WERI-Rb-1 (cell line): ENCODE measurements around the gene HTT.

Experiments used
- DNase-seq: peaks from one replicate; pipeline ENCODE4 v3.0.0-alpha.2; 2020
- H3K27ac ChIP-seq: fragments of 250-450 bp; sonication (Bioruptor Pico); 2 replicates; pipeline ENCODE4 v1.5.1; 2020; ENCODE audit warnings: mild to moderate bottlenecking, moderate library complexity
- H3K27me3 ChIP-seq: fragments of 250-450 bp; sonication (Bioruptor Pico); 2 replicates; pipeline ENCODE4 v1.5.1; 2021; ENCODE audit warnings: mild to moderate bottlenecking, low read depth, moderate library complexity; ENCODE audit not compliant: insufficient read depth, severe bottlenecking
- H3K36me3 ChIP-seq: fragments of 250-450 bp; sonication (Bioruptor Pico); 2 replicates; pipeline ENCODE4 v1.5.1; 2020; ENCODE audit warnings: mild to moderate bottlenecking, moderate library complexity
- H3K4me3 ChIP-seq: 2 replicates; pipeline ENCODE4 v1.5.1; 2011; ENCODE audit warnings: low read depth, mild to moderate bottlenecking, control low read depth, low read length
- H3K9me3 ChIP-seq: fragments of 250-450 bp; sonication (Bioruptor Pico); 2 replicates; pipeline ENCODE4 v1.5.1; 2021; ENCODE audit warnings: mild to moderate bottlenecking, moderate library complexity; ENCODE audit not compliant: severe bottlenecking
- TF ChIP-seq, protein P1 (sequence below): IDR thresholded peaks from 2 replicates; pipeline ENCODE4 v1.5.1; 2011; ENCODE audit warnings: low read depth, mild to moderate bottlenecking, control low read depth, inconsistent platforms, low read length

Gene HTT

DNA sequence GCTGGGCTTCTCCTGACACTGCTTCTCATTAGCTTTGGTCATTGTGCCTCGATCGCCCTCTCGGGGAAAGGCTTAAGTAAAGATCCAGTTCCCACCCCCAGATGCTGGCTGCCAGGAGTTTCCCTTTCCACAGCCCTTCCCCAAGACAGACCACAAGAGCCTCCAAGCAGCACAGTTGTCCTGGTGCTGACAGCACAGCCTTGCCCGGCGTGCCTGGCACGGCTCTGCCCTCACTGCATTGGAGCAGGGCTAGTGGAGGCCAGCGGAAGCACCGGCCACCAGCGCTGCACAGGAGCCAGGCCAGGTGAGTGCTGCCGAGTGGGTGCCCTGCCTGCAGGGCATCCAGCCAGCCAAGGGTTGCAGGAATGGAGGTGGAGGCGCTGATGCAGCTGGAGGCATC lies 164.8 kb downstream of the HTT start:
- no peaks in the 10 kb centered on the region for H3K27me3 ChIP-seq
- TF ChIP-seq, protein P1, sequence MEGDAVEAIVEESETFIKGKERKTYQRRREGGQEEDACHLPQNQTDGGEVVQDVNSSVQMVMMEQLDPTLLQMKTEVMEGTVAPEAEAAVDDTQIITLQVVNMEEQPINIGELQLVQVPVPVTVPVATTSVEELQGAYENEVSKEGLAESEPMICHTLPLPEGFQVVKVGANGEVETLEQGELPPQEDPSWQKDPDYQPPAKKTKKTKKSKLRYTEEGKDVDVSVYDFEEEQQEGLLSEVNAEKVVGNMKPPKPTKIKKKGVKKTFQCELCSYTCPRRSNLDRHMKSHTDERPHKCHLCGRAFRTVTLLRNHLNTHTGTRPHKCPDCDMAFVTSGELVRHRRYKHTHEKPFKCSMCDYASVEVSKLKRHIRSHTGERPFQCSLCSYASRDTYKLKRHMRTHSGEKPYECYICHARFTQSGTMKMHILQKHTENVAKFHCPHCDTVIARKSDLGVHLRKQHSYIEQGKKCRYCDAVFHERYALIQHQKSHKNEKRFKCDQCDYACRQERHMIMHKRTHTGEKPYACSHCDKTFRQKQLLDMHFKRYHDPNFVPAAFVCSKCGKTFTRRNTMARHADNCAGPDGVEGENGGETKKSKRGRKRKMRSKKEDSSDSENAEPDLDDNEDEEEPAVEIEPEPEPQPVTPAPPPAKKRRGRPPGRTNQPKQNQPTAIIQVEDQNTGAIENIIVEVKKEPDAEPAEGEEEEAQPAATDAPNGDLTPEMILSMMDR, result no peak

DNA sequence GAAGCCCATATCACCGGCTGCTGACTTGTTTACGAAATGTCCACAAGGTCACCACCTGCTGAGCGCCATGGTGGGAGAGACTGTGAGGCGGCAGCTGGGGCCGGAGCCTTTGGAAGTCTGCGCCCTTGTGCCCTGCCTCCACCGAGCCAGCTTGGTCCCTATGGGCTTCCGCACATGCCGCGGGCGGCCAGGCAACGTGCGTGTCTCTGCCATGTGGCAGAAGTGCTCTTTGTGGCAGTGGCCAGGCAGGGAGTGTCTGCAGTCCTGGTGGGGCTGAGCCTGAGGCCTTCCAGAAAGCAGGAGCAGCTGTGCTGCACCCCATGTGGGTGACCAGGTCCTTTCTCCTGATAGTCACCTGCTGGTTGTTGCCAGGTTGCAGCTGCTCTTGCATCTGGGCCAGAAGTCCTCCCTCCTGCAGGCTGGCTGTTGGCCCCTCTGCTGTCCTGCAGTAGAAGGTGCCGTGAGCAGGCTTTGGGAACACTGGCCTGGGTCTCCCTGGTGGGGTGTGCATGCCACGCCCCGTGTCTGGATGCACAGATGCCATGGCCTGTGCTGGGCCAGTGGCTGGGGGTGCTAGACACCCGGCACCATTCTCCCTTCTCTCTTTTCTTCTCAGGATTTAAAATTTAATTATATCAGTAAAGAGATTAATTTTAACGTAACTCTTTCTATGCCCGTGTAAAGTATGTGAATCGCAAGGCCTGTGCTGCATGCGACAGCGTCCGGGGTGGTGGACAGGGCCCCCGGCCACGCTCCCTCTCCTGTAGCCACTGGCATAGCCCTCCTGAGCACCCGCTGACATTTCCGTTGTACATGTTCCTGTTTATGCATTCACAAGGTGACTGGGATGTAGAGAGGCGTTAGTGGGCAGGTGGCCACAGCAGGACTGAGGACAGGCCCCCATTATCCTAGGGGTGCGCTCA lies 165.8 kb downstream of the HTT start:
- H3K36me3 ChIP-seq, result peaks cover 51% of the 10 kb centered on the region
- H3K27ac ChIP-seq, result no peak overlapping the region
- H3K4me3 ChIP-seq, result no peak overlapping the region
- DNase-seq, result no peak
- TF ChIP-seq, protein P1, result no peak
- no peaks in the 10 kb centered on the region for H3K9me3 ChIP-seq
- H3K27me3 ChIP-seq, result no peaks in the 10 kb centered on the region

More for the DNA sequence above, 164.8 kb downstream of the HTT start:
- peaks cover 55% of the 10 kb centered on the region for H3K36me3 ChIP-seq
- H3K9me3 ChIP-seq, result no peaks in the 10 kb centered on the region
- no peak for DNase-seq
- no peak overlapping the region for H3K27ac ChIP-seq
- no peak overlapping the region for H3K4me3 ChIP-seq

DNA sequence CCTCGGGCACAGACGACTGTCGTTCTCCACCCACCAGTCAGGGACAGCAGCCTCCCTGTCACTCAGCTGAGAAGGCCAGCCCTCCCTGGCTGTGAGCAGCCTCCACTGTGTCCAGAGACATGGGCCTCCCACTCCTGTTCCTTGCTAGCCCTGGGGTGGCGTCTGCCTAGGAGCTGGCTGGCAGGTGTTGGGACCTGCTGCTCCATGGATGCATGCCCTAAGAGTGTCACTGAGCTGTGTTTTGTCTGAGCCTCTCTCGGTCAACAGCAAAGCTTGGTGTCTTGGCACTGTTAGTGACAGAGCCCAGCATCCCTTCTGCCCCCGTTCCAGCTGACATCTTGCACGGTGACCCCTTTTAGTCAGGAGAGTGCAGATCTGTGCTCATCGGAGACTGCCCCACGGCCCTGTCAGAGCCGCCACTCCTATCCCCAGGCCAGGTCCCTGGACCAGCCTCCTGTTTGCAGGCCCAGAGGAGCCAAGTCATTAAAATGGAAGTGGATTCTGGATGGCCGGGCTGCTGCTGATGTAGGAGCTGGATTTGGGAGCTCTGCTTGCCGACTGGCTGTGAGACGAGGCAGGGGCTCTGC lies 166.5 kb downstream of the HTT start:
- no peak for DNase-seq
- Histone ChIP-seq H3K27me3 (no peaks in the 10 kb centered on the region), H3K9me3 (no peaks in the 10 kb centered on the region), H3K27ac (no peak overlapping the region), H3K4me3 (no peak overlapping the region), H3K36me3 (peaks cover 43% of the 10 kb centered on the region)
- TF ChIP-seq, protein P1, result no peak

DNA sequence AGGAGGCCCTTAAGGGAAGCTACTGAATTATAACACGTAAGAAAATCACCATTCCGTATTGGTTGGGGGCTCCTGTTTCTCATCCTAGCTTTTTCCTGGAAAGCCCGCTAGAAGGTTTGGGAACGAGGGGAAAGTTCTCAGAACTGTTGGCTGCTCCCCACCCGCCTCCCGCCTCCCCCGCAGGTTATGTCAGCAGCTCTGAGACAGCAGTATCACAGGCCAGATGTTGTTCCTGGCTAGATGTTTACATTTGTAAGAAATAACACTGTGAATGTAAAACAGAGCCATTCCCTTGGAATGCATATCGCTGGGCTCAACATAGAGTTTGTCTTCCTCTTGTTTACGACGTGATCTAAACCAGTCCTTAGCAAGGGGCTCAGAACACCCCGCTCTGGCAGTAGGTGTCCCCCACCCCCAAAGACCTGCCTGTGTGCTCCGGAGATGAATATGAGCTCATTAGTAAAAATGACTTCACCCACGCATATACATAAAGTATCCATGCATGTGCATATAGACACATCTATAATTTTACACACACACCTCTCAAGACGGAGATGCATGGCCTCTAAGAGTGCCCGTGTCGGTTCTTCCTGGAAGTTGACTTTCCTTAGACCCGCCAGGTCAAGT lies 167.5 kb downstream of the HTT start:
- Histone ChIP-seq H3K36me3 (peaks cover 40% of the 10 kb centered on the region), H3K4me3 (no peak overlapping the region), H3K9me3 (no peaks in the 10 kb centered on the region), H3K27me3 (no peaks in the 10 kb centered on the region), H3K27ac (no peak overlapping the region)
- no peak for DNase-seq
- TF ChIP-seq, protein P1, result no peak

DNA sequence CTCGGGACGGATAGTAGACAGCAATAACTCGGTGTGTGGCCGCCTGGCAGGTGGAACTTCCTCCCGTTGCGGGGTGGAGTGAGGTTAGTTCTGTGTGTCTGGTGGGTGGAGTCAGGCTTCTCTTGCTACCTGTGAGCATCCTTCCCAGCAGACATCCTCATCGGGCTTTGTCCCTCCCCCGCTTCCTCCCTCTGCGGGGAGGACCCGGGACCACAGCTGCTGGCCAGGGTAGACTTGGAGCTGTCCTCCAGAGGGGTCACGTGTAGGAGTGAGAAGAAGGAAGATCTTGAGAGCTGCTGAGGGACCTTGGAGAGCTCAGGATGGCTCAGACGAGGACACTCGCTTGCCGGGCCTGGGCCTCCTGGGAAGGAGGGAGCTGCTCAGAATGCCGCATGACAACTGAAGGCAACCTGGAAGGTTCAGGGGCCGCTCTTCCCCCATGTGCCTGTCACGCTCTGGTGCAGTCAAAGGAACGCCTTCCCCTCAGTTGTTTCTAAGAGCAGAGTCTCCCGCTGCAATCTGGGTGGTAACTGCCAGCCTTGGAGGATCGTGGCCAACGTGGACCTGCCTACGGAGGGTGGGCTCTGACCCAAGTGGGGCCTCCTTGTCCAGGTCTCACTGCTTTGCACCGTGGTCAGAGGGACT lies 168.8 kb downstream of the HTT start:
- Histone ChIP-seq H3K36me3 (peaks cover 30% of the 10 kb centered on the region), H3K9me3 (no peaks in the 10 kb centered on the region), H3K27ac (no peak overlapping the region), H3K4me3 (no peak overlapping the region), H3K27me3 (no peaks in the 10 kb centered on the region)
- DNase-seq, result no peak
- TF ChIP-seq, protein P1, result no peak
